GM19238 (cell line): ENCODE measurements around the gene ABHD17C.
"Not testable (repeated sequence)": the region's sequence is repeated elsewhere in the genome, so short reads cannot be mapped to it uniquely, and the experiment has no call there.

ENCODE experiments used
- DNase-seq: peaks from one replicate; pipeline ENCODE4 v3.0.0; 2011; ENCODE audit warnings: low spot score; ENCODE audit not compliant: insufficient read length

ABHD17C gene

GRCh38 chr15:80695099-80695910, at the start of gene ABHD17C:
Gene ABHD17C (plus strand): TSS chr15:80695310. CDS start chr15:80695430, 120 bp downstream.
- peak; percentile 63 for DNase-seq

GRCh38 chr15:80645494-80646065, 49.5 kb upstream of the ABHD17C start:
- DNase-seq: no peak

GRCh38 chr15:80647424-80647823, 47.7 kb upstream of the ABHD17C start:
- DNase-seq: not testable (repeated sequence)

GRCh38 chr15:80654299-80654698, 40.8 kb upstream of the ABHD17C start:
- no peak for DNase-seq

- DNase-seq: no peak
Measured at GRCh38 chr15:80659375-80659774, 35.7 kb upstream of the ABHD17C start.

- no peak for DNase-seq
Measured at GRCh38 chr15:80660119-80660518, 35.0 kb upstream of the ABHD17C start.

GRCh38 chr15:80662129-80662528, 33.0 kb upstream of the ABHD17C start:
- no peak for DNase-seq

GRCh38 chr15:80662757-80663553, 32.2 kb upstream of the ABHD17C start:
- DNase-seq: no peak

GRCh38 chr15:80665151-80665550, 30.0 kb upstream of the ABHD17C start:
- no peak for DNase-seq

GRCh38 chr15:80667936-80668335, 27.2 kb upstream of the ABHD17C start:
- DNase-seq: no peak

GRCh38 chr15:80668546-80669236, 26.4 kb upstream of the ABHD17C start:
- no peak for DNase-seq

- DNase-seq: no peak
Measured at GRCh38 chr15:80669663-80670273, 25.3 kb upstream of the ABHD17C start.

- no peak for DNase-seq
Measured at GRCh38 chr15:80673561-80674244, 21.4 kb upstream of the ABHD17C start.

- no peak for DNase-seq
Measured at GRCh38 chr15:80674245-80674614, 20.9 kb upstream of the ABHD17C start.

- DNase-seq: no peak
Measured at GRCh38 chr15:80677041-80677440, 18.1 kb upstream of the ABHD17C start.

- DNase-seq: no peak
Measured at GRCh38 chr15:80679167-80679803, 15.8 kb upstream of the ABHD17C start.

GRCh38 chr15:80679804-80680175, 15.3 kb upstream of the ABHD17C start:
- no peak for DNase-seq

GRCh38 chr15:80682201-80682600, 12.9 kb upstream of the ABHD17C start:
- DNase-seq: no peak

GRCh38 chr15:80684697-80685096, 10.4 kb upstream of the ABHD17C start:
- DNase-seq: no peak

GRCh38 chr15:80685628-80686027, 9.5 kb upstream of the ABHD17C start:
- no peak for DNase-seq
